ENCODE results near the gene ESF1.

GRCh38 chr20:13770141-13770540 is 14.6 kb downstream of the ESF1 start:
- TF ChIP-seq POLR2A (IDR thresholded peaks at IDR 0.05), result no peak
- TF ChIP-seq EP300 (IDR thresholded peaks at IDR 0.05), result no peak

Measured in stomach (tissue), 4 donors.